Measurements from ENCODE around the gene ZNF774. TPM values are rescaled to one million over a fixed set of nuclear protein-coding genes. Genes with fewer than 3 reads are reported as not detected.
"Not testable (repeated sequence)": the region's sequence is repeated elsewhere in the genome, so short reads cannot be mapped to it uniquely, and the experiment has no call there.

The ZNF774 gene
- total and polyA plus RNA-seq, 11 donors = 2.1 to 9.9 (median 4.5) TPM

DNA sequence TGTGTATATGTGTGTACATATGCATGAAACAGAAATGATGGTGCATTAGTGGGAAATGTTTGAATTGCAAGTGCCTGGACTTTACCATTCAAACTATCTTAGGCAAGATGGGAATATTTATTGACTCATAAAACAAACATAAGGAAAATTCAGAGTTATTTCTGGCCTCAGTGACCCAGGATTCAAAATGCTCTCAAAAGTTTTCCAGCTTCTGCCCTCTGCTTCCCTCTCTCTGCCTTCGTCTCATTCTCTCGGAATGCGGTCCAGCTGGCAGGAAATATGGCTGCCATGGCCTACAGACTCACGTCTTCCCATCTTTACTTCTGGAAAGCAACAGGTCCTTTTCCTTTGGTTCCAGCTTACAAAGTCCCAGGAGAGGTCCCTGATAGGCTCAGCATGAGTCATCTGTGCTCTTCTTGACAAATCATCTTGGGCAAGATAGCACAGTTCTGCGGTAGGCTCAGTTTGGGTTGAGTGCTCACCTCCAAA is 8.7 kb upstream of the ZNF774 start:
- ATAC-seq (peak in 2 of 4 donors; percentile 27 to 61), DNase-seq (peak in 1 of 5 donors; percentile 33)
- intact Hi-C loops (cut with DNase I) = no loop called here
- no peak for TF ChIP-seq POLR2A (IDR thresholded peaks at IDR 0.05)
- TF ChIP-seq, protein P1, sequence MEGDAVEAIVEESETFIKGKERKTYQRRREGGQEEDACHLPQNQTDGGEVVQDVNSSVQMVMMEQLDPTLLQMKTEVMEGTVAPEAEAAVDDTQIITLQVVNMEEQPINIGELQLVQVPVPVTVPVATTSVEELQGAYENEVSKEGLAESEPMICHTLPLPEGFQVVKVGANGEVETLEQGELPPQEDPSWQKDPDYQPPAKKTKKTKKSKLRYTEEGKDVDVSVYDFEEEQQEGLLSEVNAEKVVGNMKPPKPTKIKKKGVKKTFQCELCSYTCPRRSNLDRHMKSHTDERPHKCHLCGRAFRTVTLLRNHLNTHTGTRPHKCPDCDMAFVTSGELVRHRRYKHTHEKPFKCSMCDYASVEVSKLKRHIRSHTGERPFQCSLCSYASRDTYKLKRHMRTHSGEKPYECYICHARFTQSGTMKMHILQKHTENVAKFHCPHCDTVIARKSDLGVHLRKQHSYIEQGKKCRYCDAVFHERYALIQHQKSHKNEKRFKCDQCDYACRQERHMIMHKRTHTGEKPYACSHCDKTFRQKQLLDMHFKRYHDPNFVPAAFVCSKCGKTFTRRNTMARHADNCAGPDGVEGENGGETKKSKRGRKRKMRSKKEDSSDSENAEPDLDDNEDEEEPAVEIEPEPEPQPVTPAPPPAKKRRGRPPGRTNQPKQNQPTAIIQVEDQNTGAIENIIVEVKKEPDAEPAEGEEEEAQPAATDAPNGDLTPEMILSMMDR (IDR thresholded peaks at IDR 0.05) = no peak
- Histone ChIP-seq H3K27me3 (no peaks in the 10 kb centered on the region), H3K27ac (peak overlapping the region in 2 of 12 donors; percentile 34 to 65), H3K4me3 (no peak overlapping the region), H3K36me3 (no peaks in the 10 kb centered on the region), H3K4me1 (peaks cover 0 to 47% (median 4%) of the 10 kb centered on the region in 12 donors), H3K9me3 (no peaks in the 10 kb centered on the region)
- 76 to 92% (median 79%) methylated on average over 5 of the region's 5 CpGs for WGBS, 4 donors

DNA sequence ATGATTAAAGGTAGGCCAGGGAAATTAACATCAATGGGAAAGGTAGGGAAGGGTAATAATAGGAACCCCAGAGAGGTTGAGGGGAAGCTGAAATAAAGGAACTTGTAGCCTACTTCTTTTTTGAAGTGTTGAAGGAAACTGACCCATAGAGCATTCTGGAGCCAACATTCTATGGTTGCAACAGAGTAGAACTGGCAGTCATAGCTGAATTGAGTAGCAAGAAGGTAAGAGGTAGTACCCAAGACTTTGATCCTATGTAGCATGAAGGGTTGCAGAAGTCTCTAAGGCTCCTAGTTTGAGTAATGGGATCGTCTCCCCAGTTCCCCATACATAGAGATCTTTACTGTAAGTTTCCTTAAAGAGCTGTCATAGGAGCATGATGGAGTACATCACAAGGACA is 7.4 kb upstream of the ZNF774 start:
- Histone ChIP-seq H3K27me3 (no peaks in the 10 kb centered on the region), H3K27ac (no peak overlapping the region), H3K9me3 (no peaks in the 10 kb centered on the region), H3K4me3 (no peak overlapping the region), H3K36me3 (no peaks in the 10 kb centered on the region), H3K4me1 (peaks cover 0 to 47% (median 4%) of the 10 kb centered on the region in 12 donors)
- peak in 1 of 4 donors; percentile 38 for ATAC-seq
- intact Hi-C loops (cut with DNase I) = no loop called here
- 82 to 96% (median 86%) methylated on average over 1 of the region's 1 CpG for WGBS, 4 donors
- TF ChIP-seq, protein P1 (IDR thresholded peaks at IDR 0.05) = no peak
- no peak for TF ChIP-seq POLR2A (IDR thresholded peaks at IDR 0.05)
- DNase-seq = no peak

DNA sequence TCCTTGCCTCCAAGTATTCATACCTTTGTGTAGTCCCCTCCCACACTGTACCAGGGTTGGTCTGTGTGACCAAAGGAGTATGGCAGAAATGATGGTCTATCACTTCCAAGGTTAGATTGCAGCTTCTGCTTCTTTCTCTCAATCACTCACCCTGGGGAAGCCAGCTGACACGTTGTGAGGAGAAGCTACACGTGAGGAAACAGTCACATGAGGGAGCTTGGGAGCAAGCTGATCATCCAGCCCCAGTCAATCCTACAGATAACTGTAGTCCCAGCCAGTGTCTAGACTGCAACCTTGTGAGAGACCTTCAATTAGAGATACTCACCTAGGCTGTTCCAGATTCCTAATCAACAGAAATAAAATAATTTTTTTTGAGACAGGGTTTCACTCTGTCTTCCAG is 6.2 kb upstream of the ZNF774 start:
- ATAC-seq (peak in 1 of 4 donors; percentile 30), DNase-seq (no peak)
- no peaks in the 10 kb centered on the region for H3K9me3 ChIP-seq
- intact Hi-C loops (cut with DNase I) = no loop called here
- TF ChIP-seq, protein P1 (IDR thresholded peaks at IDR 0.05) = no peak
- no peak for TF ChIP-seq POLR2A (IDR thresholded peaks at IDR 0.05)
- H3K27ac ChIP-seq = no peak overlapping the region
- no peaks in the 10 kb centered on the region for H3K36me3 ChIP-seq
- peaks cover 0 to 47% (median 4%) of the 10 kb centered on the region in 12 donors for H3K4me1 ChIP-seq
- WGBS, 4 donors = 18 to 29% (median 24%) methylated on average over 2 of the region's 2 CpGs
- H3K27me3 ChIP-seq = no peaks in the 10 kb centered on the region
- H3K4me3 ChIP-seq = no peak overlapping the region

DNA sequence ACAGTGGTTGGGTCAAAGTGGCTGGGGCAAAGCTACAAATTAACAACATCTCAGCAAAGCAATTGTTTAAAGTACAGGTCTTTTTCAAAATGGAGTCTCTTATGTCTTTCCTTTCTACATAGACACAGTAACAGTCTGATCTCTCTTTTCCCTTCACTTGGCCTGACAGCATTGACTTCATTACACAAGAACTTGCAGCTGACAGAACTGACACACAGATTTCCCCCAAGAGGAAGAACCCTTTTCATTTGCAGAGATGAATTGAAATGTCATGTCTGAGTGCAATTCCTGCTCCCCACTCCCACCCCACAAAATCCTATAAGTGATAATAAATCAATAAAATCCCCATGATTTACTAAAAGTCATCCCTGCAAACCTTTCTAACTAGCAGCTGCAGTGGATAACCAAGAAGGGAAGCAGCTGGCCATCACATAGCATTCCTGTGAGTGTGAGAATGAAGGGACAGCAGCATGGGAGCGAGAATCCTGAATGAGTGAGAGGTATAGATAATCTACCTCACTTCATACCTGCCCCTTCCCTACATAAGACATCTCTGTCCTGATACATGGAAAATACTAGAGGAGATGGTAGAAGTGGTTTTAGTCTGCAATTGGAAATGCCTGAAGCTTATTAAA is 4.5 kb upstream of the ZNF774 start:
- H3K9me3 ChIP-seq; H3K36me3 ChIP-seq; H3K27me3 ChIP-seq; H3K27ac ChIP-seq; intact Hi-C loops (cut with DNase I); DNase-seq; ATAC-seq; H3K4me3 ChIP-seq: not testable (repeated sequence)
- H3K4me1 ChIP-seq = peaks cover 0 to 43% (median 7%) of the 10 kb centered on the region in 12 donors
- WGBS, 4 donors = 94 to 100% (median 100%) methylated on average over 1 of the region's 1 CpG

All from heart left ventricle (tissue), 16 donors.